Measurements from ENCODE around the gene PSMC4. TPM values are rescaled to one million over a fixed set of nuclear protein-coding genes. Genes with fewer than 3 reads are reported as not detected.

Gene PSMC4
- total RNA-seq, 1 experiment from 2014 or later: 111 TPM

GRCh38 chr19:39924952-39925351 lies 46.0 kb upstream of the PSMC4 start:
- H3K27me3 ChIP-seq (ENCODE audit: insufficient read depth, low read length): no peaks in the 10 kb centered on the region
- WGBS (ENCODE audit: extremely low coverage, insufficient read length, low lambda C conversion rate): no CpG with 5 or more reads among the region's 5 CpGs
- no peak overlapping the region for H3K4me3 Mint-ChIP-seq
- H3K56ac ChIP-seq (ENCODE audit: insufficient read length, low read depth, low read length): no peak overlapping the region
- no peak for DNase-seq
- no peaks in the 10 kb centered on the region for H3K27me3 Mint-ChIP-seq (ENCODE audit: low read depth)
- no peaks in the 10 kb centered on the region for H4K20me1 ChIP-seq (ENCODE audit: control insufficient read depth, insufficient read depth, insufficient read length)
- H2BK5ac ChIP-seq (ENCODE audit: insufficient read length, low read length): no peak overlapping the region
- H2AK5ac ChIP-seq (ENCODE audit: insufficient read length, low read length): no peak overlapping the region
- H3K79me2 ChIP-seq (ENCODE audit: insufficient read depth, low read length): no peaks in the 10 kb centered on the region
- H3K23ac ChIP-seq (ENCODE audit: insufficient read length, low read depth, low read length): no peak overlapping the region
- no peaks in the 10 kb centered on the region for H3K4me1 ChIP-seq (ENCODE audit: insufficient read depth, low read length)
- H3K36me3 Mint-ChIP-seq (ENCODE audit: insufficient read depth in 1 of 3, low read depth in 3 of 3): no peaks in the 10 kb centered on the region
- H2BK12ac ChIP-seq (ENCODE audit: insufficient read length, low read depth, low read length): no peak overlapping the region
- H3K79me1 ChIP-seq (ENCODE audit: insufficient read depth, low read depth, low read length, poor library complexity, severe bottlenecking): no peaks in the 10 kb centered on the region
- no peak overlapping the region for H2AFZ ChIP-seq (ENCODE audit: low read length)
- H3K23me2 ChIP-seq (ENCODE audit: insufficient read length, low read depth, low read length, poor library complexity, severe bottlenecking): peaks cover 3% of the 10 kb centered on the region
- no peak overlapping the region for H3K14ac ChIP-seq (ENCODE audit: insufficient read depth, low read length)
- H3K27ac ChIP-seq (ENCODE audit: insufficient read length, low read depth, low read length): no peak overlapping the region
- H3K18ac ChIP-seq (ENCODE audit: insufficient read length, low read depth, low read length): no peak overlapping the region
- H4K5ac ChIP-seq (ENCODE audit: insufficient read length, low read depth, low read length): no peak overlapping the region
- H3K9me3 Mint-ChIP-seq: no peaks in the 10 kb centered on the region; a peak in 1 of 5 replicates
- no peak overlapping the region for H4K91ac ChIP-seq (ENCODE audit: insufficient read length, low read depth, low read length)
- no peak overlapping the region for H4K8ac ChIP-seq (replicated peaks; ENCODE audit: insufficient read length, low read depth, low read length)
- no peak overlapping the region for H2BK120ac ChIP-seq (ENCODE audit: low read depth, low read length, poor library complexity, severe bottlenecking)
- no peak overlapping the region for H3K9ac ChIP-seq (ENCODE audit: extremely low read depth, insufficient read length, low read length)
- H3K27ac Mint-ChIP-seq: no peak overlapping the region; a peak in 1 of 7 replicates
- no peak overlapping the region for H3T11ph ChIP-seq (ENCODE audit: low read length)
- H3K4me2 ChIP-seq (ENCODE audit: insufficient read depth, insufficient read length, low read length): no peak overlapping the region
- no peaks in the 10 kb centered on the region for H3K9me3 ChIP-seq (ENCODE audit: control insufficient read depth, low read depth, low read length)
- H2BK20ac ChIP-seq (ENCODE audit: low read depth, low read length, poor library complexity, severe bottlenecking): no peak overlapping the region
- H3K4me1 Mint-ChIP-seq: peaks cover 7 to 8% of the 10 kb centered on the region in 2 experiments; a peak in 1 of 4 replicates
- no peak overlapping the region for H3K4ac ChIP-seq (ENCODE audit: low read depth, low read length)
- no peak overlapping the region for H2BK15ac ChIP-seq (ENCODE audit: low read depth, low read length)
- TF ChIP-seq, protein P1, sequence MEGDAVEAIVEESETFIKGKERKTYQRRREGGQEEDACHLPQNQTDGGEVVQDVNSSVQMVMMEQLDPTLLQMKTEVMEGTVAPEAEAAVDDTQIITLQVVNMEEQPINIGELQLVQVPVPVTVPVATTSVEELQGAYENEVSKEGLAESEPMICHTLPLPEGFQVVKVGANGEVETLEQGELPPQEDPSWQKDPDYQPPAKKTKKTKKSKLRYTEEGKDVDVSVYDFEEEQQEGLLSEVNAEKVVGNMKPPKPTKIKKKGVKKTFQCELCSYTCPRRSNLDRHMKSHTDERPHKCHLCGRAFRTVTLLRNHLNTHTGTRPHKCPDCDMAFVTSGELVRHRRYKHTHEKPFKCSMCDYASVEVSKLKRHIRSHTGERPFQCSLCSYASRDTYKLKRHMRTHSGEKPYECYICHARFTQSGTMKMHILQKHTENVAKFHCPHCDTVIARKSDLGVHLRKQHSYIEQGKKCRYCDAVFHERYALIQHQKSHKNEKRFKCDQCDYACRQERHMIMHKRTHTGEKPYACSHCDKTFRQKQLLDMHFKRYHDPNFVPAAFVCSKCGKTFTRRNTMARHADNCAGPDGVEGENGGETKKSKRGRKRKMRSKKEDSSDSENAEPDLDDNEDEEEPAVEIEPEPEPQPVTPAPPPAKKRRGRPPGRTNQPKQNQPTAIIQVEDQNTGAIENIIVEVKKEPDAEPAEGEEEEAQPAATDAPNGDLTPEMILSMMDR (conservative IDR thresholded peaks at IDR 0.05): no peak
